ENCODE data around the gene EHD4.

EHD4 gene

DNA sequence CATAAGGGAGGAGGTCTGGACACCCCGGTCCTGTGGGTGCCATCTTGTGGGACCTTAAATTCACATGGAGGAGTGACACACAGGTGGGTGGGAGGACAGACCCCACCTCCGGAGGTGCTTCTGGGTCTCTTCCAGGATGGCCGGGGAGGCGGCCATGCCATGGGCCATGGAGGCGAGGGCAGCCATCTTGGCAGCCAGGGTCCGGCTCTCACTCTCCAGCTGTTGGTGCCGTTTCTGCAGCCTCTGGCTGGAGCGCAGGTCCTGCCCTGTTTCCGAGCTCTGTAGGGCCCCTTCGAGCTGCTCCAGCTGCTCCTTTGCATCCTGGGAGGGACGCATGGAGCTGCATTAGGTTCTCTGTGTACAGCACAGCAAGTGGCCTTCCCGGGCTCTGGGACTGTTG, 97.6 kb downstream of the EHD4 start:
- DNase-seq = no peak

DNA sequence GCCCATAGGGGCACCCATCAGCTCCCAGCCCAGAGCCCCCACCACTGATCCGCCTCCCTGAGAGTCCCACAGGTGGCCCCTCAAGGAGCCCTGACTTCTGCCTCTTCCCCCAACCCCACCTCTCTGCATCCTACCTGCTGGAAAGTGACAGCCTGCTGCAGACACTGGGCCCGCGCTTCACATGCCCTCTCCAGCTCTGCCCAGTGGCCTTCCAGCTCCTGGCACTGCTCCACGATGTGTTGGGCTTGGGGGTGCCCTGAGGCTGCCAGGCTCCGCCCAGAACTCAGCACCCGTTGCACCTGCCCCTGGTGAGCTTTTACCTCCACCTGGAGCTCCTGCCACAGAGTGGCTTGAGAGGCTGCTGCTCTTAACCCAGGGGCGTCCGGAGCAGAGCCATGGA, 98.6 kb downstream of the EHD4 start:
- no peak for DNase-seq

DNA sequence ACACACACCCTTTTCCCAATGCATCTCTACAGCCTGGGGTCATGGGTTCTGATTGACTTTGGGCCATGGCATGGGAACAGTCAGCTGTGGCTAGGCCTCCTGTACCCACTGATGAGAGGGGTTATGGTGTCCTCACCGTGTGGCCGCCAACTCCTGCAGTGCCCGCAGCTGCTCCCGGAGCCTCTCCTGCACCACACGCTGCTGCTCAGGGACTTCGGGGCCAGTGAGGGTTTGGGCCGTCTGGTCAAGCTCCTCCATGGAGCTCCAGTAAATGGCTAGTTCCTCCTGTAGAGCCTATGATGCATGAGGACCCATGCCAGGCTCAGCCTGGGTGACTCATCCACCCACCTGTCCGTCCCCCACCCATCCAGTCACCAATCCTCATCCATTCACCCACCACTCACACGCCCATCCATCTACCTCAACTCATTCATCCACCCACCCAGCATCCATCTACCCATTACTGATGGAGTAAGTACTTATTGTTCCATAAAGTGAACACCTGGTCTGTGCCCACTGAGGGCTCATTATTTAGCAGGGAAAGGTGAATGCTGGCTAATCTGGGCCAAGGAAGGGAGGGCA, 100.1 kb downstream of the EHD4 start:
- DNase-seq = no peak

DNA sequence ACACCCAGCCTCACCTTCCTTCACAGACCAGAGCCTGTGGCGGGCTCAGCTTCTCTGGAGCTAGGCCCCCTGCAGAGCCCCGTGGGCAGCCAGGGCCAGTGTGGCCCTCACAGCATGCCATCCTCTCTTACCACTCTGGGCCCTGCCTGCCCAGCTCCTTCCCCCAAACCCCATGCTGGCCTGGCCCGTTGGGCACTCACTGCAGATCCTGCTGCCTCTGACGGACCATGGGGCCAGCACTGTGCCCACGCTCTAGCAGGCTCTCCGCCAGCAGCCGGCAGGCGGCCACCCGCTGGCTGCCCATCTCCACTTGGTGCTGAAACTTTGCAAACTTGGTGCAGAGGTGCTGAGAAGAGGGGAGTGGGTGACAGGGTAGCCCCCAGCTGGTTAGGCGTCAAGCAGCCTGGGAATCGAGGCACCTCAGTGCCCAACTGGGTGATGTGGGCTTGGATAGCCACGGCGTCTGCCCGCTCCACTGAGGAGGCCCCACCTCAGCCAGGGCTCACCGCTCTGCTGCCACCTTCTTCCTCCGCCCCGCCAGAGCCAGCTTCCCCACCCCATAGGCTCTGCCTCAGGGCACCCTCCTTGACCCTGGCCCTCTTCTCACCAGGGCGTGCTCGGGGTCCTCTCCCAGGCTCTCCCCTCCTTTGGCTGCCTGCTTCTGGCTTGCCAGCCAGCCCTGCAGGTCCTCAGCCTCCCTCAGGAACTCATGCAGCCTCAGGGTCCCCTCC, 101.0 kb downstream of the EHD4 start:
- DNase-seq = no peak

DNA sequence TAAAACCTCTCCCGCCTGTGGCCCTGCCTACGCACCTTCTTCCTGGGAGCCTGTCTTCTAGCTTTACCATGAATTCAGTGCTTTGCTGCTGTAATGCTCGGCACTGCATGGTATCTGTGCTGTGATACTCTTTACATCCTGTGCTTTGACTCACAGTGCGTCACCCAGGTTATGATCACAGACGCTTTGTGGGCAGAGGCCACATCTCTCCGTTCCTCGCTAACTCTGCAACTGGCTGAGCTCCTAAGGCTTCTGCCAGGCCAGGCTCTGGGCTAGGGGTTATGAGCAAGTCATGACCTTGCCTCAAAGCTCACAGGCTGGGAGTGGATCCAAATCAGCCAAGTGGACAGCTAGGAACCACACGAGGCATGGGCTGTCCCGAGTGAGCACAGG, 101.7 kb downstream of the EHD4 start:
- DNase-seq = no peak

DNA sequence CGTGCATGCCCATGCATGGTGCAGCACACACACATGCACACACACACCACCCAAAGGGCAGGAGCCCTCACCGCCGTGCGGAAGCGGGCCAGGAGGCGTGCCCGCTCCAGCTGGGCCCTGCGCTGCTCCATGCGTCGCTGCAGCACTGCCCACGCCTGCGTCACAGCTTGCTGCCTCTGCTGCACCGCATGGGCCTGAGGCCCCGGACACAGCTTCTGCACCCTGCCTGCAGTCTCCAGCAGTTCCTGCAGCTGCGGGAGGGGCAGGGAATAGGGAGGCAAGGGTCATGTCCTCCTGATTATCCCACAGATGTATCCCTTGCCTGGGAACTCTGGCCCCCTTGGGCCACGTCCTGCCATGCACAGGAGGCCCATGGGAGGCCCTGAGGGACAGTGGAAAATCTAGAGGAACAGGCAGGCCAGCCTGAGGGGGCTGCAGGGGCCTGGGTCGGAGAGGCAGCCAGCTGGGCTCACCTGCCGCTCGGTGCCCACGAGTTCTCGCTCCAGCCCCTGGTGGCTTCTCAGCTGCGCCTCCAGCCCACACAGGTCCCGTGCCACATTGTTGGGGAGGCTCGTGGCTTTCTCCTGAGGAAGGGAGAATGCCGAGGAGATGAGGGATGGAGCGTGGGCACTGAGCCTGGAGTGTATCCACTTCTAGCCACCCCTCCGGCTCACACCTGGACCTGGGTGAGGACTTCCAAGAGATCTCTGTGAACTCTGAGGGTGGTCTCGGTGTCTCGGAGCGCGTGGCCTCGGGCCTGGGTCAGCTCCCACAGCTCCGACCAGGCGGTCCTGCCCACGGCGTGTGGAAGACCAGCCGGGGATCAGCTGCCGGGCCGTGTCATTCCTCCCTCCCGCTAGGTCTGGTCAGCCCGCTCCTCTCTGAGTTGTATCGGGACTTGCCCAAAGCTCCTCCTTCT, 102.3 kb downstream of the EHD4 start:
- no peak for DNase-seq

DNA sequence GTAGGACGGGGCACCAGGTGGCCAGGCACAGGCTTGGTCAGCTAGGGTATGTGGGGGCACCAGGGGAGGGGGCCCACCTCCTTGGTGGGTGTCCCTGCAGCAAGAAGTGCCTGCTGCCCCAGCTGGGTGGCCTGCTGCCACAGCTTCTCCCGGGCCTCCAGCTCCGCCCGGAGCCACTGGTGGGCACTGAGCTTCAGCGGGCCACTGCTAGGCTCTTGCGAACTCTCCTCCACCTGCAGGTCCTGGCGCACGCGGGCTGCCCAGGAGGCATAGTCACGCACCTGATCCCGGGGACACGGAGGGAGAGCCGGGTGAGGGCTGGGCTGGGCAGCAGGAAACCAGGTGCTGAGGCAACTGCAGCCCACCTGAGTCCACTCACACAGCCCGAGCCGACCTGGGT, 104.0 kb downstream of the EHD4 start:
- no peak for DNase-seq

DNA sequence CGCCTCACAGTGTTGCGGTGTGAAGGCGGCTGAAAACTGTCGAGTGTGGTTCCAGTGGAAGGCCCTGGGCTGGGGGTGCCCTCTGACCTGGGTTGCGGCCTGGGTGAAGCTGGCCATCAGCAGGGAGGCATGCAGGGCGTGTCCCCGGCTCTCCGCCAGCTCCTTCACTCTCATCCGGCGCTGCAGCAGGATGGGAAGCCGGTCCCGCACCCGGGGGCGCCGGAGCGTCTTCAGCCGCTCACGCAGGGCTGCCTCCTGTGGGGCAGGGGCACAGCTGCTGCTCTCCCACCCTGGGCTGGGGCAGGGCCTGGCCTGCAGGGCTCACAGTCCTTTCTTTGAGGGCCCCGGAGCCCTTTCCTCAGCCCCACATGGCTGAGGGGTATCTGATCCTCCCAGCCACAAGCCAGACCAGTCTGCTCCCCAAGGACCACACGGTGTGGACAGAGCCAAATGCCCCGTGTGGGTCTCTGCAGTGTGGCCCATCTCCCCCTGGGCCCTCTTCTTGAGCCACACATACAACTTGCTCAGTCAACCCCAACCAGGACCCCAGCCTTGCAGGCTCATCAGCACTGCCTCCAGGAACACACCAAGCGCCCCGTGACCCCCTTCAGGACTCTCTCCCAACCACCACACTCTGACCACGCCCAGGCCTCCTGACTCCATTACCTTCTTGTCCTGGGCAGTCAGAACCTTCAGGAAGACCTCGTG, 105.3 kb downstream of the EHD4 start:
- DNase-seq = no peak

DNA sequence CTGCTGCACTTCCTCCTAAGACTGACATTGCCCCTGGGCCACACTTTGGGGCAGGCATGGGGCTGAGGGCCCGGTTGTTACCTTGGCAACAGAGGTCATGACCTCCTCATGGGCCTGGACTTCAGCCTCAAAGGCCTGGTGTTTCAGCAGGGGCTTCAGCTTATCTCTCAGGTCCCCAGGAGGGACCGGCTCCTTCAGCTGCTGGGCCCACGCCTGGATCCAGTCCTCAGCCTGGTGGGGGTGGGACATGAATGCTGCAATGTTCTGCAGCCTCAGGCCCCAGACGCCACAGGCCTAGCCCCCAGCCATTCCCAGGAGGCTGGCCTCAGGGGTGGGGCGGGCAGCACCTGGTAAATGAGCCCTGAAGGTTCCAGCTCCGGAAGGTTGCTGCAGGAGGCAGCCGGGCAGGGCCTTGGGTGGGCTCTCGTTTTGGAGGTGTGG, 106.1 kb downstream of the EHD4 start:
- no peak for DNase-seq

DNA sequence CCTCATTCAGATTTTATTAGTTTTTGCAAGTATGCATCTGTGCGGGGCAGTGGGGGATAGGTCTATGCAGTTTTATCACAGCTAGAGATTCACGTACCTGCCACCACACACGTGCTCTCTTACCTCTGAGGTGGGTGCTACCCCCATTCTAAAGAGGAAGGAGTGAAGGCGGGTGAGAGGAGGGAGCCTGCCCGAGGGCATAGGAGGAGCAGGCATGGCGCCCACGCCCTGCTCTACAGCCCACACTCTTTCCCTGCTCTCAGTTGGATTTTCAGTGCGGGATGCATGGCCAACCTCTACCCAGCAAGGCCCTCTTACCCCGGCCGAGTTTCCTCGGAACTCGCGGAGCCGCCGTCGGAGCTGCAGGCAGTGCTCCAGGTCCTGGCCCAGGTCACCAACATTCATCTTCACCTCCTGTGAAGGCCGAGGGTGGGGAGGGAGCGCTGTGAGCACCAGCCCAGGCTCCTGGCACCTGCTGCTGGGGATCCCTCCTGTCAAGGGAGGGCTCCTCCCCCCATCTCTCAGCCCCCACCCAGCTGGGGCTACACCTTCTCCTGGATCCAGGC, 106.8 kb downstream of the EHD4 start:
- no peak for DNase-seq

DNA sequence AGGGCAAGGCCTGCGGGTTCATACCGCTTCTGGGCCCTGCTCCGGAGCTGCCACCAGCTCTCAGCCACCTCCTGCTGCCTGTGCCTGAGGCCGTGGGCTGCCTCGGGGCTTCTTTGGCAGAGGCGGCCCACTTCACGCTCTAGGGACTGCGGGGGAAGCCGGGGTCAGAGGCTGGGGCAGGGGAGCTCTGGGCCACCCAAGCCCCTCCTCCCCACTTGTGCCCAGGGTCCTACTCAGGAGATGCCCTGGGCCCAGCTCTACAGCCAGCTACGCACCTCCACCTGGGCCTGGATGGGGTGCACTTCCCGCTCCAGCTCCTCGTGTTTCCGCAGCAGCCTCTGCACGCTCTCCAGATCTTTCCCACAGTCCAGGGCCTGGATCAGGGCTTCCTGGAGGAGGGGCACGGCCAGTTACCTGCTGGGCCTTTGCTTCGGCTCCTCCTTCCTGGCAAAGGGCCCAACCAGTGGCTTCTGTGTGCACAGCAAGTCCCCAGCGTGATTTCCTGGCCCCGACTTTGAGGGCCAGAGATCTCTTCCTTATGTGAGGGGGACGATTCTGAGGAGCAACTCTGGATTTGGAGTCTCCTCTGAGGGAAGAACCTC, 109.7 kb downstream of the EHD4 start:
- no peak for DNase-seq

DNA sequence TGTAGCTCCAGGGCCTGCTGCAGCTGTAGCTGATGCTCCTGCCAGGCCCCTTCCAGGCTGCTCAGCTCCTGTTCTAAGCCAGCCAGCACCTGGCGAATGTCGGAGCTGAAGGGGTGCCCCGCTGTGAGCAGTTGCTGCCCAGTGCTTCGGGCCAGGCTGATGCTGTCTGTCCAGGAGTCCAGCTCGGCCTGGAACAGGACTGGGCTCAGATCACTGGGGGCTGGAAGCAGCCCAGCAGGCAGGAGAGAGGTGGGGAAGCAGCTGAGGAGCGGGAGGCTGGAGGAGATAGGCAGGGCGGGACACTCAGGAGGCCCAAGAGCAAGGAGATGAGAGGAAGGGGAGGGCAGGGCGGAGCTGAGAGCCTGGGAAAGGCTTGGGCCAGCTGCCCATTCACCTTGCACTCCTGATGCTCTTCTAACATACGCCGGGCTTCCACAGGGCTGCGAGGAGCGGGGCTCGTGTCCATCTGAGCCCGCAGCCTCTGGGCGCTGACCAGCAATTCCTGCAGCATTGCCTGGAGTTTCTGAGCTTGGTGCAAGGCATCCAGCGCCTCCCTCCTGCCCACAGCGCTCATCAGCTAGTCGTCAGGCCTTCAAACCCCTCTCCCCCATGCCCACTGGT, 110.5 kb downstream of the EHD4 start:
- DNase-seq = no peak

DNA sequence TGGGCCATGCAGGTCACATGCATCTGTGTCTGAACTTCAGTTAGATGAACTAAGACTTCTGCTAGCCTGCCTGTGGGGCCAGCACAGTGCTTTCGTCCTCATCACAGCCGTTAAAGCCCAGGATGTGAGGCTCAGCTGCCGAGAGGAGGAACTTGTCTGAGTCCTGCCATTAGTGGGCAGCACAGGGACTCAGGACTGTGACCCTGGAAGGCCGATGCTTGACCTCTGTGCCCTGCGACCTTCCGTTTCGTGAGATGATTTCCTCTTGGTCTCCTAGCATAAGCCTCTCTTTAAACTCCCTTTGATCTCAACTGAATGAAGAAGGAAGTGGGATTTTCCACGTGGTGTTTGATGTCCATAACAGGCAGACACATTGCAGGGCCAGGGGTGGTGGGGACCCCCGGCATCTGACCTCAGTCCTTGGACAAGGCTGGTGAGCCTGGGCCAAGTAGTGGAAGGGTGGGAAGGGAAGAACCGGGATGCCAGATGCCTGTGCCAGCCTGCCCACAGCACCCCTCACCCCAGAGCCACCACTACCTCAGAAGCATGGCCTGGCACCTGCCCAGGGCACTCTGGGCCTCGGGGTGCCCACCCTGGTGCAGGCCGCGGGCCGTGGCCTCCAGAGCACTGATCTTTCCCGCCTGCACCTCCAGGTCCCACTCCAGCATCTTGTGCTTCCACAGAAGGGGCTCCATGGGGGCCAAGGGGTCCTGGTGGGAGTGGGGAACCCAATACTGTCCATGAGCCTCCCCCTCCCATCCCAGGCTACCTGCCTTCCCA, 112.1 kb downstream of the EHD4 start:
- no peak for DNase-seq

DNA sequence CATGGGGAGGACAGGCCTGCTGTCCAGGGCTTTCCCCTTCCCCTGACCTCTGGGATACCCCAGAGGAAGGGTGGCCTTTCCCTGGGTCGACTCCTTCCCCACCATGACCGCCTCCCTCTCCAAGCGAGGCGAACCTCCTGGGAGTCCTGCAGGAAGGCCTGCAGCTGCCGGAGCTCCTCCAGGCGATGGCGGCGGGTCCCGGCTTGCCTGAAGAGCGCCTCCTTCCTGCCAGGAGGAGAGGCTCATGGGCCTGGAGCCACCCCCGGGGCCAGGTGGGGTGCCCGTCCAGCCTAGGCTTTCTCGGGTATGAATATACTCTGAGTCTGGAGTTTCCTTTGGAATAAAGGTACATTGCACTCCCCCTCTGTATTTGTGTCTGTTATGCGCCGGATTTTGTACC, 113.6 kb downstream of the EHD4 start:
- no peak for DNase-seq

DNA sequence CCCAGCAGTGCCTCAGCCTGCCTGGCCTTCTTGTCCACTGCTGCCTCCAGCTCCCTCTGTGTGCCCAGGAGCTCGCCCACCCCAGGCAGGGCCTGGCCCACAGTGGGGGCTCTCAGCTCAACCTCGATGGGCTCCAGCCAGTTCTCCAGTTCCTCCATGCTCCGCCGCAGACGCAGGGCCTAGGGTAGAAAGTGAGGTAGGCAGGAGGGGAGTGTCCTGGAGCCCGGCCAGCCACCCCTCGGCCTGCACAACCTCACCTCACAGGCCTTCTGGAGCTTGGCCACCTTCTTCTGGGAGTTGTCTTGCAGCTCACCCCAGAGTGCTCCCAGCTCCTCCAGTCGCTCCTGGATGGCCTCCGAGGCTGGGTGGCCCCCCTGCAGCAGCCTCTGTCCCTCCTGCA, 115.0 kb downstream of the EHD4 start:
- no peak for DNase-seq

DNA sequence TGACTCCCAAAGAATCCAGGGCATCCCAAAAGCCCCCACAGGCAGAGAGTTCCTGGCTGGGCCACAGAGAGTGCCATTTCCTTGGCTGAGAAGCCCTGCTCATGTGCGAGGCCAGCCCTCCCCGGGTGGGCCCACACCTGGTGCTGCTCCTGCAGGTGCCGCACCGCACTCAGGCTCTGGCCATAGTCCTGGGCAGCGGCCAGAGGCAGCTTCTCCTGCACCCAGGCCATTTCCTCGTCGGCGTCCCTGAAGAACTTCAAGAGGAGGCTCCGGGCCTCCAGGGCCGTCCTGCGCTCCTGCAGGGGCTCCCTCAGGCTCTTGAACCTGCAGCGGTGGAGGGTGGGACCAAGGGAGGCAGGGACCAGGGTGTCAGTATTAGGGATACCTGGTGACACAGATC, 115.6 kb downstream of the EHD4 start:
- no peak for DNase-seq

DNA sequence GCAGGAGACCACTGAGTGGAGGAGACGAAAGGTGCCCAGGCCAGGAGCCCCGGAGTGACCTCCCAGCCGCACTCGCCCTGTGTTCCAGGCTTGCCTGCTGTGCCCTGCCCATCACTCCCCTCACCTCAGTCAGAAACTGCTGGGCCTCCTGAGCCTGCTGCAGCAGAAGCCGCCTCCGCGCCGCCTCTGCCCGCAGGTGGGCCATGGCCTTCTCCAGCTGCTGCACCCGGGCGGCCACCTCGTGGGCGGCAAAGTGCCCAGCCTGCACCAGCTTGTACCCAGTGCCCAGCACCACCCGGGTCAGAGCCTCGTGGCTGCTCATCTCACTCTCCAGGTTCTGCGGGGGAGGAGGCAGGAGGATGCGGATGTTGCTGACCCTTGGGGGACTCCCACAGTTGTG, 116.1 kb downstream of the EHD4 start:
- DNase-seq = no peak

DNA sequence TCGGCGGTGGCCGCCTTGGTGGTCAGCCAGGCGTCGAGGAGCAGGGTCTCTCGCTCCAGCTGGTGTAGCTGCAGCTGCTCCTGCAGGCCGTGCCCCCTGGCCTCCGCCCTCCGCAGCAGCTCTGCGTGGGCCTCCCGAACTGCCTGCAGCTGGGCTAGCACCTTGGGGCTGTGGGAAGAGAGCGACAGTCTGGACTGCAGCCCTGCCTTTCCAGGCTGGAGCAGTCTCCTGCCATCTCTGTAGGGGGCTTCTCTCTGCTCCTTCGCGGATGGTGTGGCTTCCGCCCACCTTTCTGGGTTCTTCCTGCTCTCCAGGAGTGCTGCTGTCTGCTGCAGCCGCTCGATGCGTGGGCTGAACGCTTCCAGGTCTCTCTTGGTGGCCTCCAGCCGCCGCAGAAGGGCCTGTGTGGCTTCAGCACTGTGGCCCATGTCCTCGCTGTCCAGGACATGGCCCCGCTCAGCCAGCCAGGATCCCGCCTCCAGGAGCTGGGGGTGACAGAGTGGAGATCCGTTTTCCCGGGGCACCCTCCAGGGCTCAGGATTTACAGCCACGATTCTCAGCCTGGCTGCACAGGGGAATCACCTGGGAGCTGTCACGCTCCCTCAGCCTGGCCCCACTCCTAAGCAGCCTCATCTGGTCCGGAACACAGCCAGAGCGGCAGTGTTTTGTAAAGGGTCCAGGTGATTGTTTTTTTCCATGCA, 116.9 kb downstream of the EHD4 start:
- DNase-seq = no peak

DNA sequence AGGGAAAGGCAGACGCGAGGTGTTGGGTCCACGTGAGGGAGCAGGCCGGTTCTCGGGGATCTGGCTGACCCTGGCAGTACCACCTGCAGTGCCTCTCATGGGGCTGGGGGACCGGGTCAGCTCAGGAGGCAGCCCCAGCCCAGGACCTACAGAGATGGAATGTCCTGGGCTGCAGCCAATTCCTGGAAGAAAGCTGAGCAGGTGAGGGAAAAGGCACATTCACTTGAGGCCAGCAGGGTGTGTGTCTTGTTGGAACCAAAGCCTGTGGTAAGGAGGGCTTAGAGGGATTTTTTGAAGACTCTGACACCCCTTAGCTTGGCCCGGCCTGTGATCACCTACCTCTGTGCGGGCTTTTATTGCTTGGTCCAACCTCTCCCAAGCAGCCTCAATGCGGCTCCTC, 117.9 kb downstream of the EHD4 start:
- no peak for DNase-seq

DNA sequence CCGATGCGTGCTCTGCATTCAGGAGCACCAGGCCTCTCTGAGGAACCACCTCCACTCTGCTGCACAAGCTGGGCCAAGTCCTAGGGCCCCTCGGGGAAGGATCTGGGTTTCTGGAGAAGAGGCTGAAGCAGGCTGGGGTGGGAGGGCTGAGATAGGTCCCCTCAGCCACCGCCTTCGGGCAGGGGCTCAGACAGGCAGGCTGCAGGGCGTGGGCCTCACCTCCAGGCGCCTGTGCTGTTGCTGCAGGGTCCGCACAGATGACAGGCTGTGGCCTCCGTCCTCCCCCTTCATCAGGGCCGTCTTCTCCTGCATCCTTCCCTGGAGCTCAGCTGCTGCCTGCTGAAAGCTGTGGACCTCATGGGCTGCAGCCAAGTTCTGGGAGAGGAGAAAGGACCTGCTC, 118.5 kb downstream of the EHD4 start:
- DNase-seq = no peak
